ENCODE data around the gene FAM241A.
A peak's percentile ranks its signal among the peaks of the same experiment; 100 is the strongest.

Gene FAM241A

GRCh38 chr4:112222219-112222955 lies 77.1 kb downstream of the FAM241A start:
- no peak for DNase-seq

- no peak for DNase-seq
These were observed 79.9 kb downstream of the FAM241A start for GRCh38 chr4:112225157-112225556.

- peak; percentile 98 for DNase-seq
These were observed 85.9 kb downstream of the FAM241A start for GRCh38 chr4:112230879-112231778.

- peak; percentile 85 for DNase-seq
These were observed 86.8 kb downstream of the FAM241A start, which contains the start of gene AP1AR for GRCh38 chr4:112231779-112232713. Gene AP1AR (plus strand): TSS chr4:112231787. CDS start chr4:112232092, 305 bp downstream.

GRCh38 chr4:112234952-112235609 lies 89.8 kb downstream of the FAM241A start:
- DNase-seq: peak; percentile 61

GRCh38 chr4:112236040-112236439 lies 90.8 kb downstream of the FAM241A start:
- DNase-seq: no peak

- no peak for DNase-seq
These were observed 93.6 kb downstream of the FAM241A start for GRCh38 chr4:112238833-112239232.
